HepG2 (cell line): Measurements from ENCODE around the gene GLOD4. TPM values are rescaled to one million over a fixed set of nuclear protein-coding genes. Genes with fewer than 3 reads are reported as not detected.

ENCODE experiments used
- ATAC-seq: fragments of 200-7000 bp; cut with Tn5 transposase; 3 replicates; pipeline ENCODE4 v1.9.1; 2020; ENCODE audit warnings: mild to moderate bottlenecking, moderate library complexity
- BruUV-seq: library from RNA; stranded (reverse); fragments of 400-500 nt; replicated peaks from 2 replicates; lab custom pipeline; 2021; lab: Mats Ljungman, UMichigan
- CTCF ChIA-PET: fragments of 300-600 bp; formaldehyde crosslinking; extraction: SDS; loops from one replicate; lab custom pipeline; 2021; ENCODE audit warnings: low total read pairs, inconsistent platforms, low intra/inter-chr PET ratio; lab: Yijun Ruan, JAX
- POLR2A ChIA-PET: fragments of 350-600 bp; sonication (Branson Sonifier 250); formaldehyde crosslinking; loops from one replicate; lab custom pipeline; 2020; ENCODE audit warnings: antibody characterized with exemption, inconsistent platforms; lab: Yijun Ruan, JAX
- DNase-seq: peaks from one replicate; pipeline ENCODE4 v3.0.0-alpha.2; 2015; ENCODE audit warnings: low spot score
- FAIRE-seq: peaks from 3 replicates; lab custom pipeline; 2011; peaks lifted over from hg19 to GRCh38; lab: Jason Lieb, UNC
- H2AFZ ChIP-seq: one replicate; pipeline ENCODE4 v1.6.1; 2011; ENCODE audit warnings: low read length, inconsistent platforms
- H3K27ac ChIP-seq: fragments of 300-600 bp; 3 replicates; pipeline ENCODE4 v1.8.0; 2011; ENCODE audit warnings: mixed run types, mild to moderate bottlenecking, mixed read lengths, low read length, inconsistent platforms; ENCODE audit not compliant: insufficient read depth; ENCODE audit errors: extremely low read length
- H3K27me3 ChIP-seq, 2 experiments: fragments of 200-600 bp in 1 of 2; 2 replicates in 1 of 2; 3 replicates in 1 of 2; pipeline versions ENCODE4 v1.6.0 to v1.8.0; 2011; ENCODE audit warnings: low read length in 2 of 2, mild to moderate bottlenecking in 2 of 2, moderate library complexity in 2 of 2, inconsistent platforms in 1 of 2; ENCODE audit not compliant: insufficient read depth in 2 of 2, control insufficient read depth in 1 of 2
- H3K36me3 ChIP-seq, 2 experiments: fragments of 200-600 bp in 1 of 2; replicated peaks in 1 of 2; 2 replicates in 1 of 2; 3 replicates in 1 of 2; pipeline versions ENCODE4 v1.5.1 to v1.8.0; 2011; ENCODE audit warnings: low read length in 2 of 2, inconsistent platforms in 1 of 2; ENCODE audit not compliant: insufficient read depth in 2 of 2, control insufficient read depth in 1 of 2
- H3K4me1 ChIP-seq: 2 replicates; pipeline ENCODE4 v1.5.1; 2012; ENCODE audit warnings: low read length, inconsistent platforms; ENCODE audit not compliant: insufficient read depth
- H3K4me2 ChIP-seq: 2 replicates; pipeline ENCODE4 v1.6.0; 2011; ENCODE audit warnings: low read depth, low read length, inconsistent platforms
- H3K4me3 ChIP-seq, 3 experiments: fragments of 200-600 bp in 1 of 3; sonication (generic), shearing (Covaris generic) in 1 of 3; replicated peaks in 1 of 3; 2 replicates each; pipeline ENCODE4 v1.5.1; 2011 to 2016; ENCODE audit warnings: low read length in 3 of 3, inconsistent platforms in 2 of 3, low read depth in 2 of 3, mild to moderate bottlenecking in 2 of 3, control low read depth in 1 of 3, mixed read lengths in 1 of 3; ENCODE audit not compliant: insufficient read depth in 1 of 3
- H3K79me2 ChIP-seq: one replicate; pipeline ENCODE4 v1.6.1; 2011; ENCODE audit warnings: low read length, inconsistent platforms; ENCODE audit not compliant: insufficient read depth
- H3K9ac ChIP-seq: 2 replicates; pipeline ENCODE4 v1.6.0; 2011; ENCODE audit warnings: mild to moderate bottlenecking, low read depth, low read length, inconsistent platforms; ENCODE audit not compliant: insufficient read depth
- H3K9me3 ChIP-seq: 2 replicates; pipeline ENCODE4 v1.5.1; 2012; ENCODE audit warnings: mild to moderate bottlenecking, low read length
- H4K20me1 ChIP-seq: 2 replicates; pipeline ENCODE4 v1.6.0; 2011; ENCODE audit warnings: inconsistent platforms, mild to moderate bottlenecking, low read length, moderate library complexity; ENCODE audit not compliant: insufficient read depth
- AGO2 ChIP-seq: fragments of 200-400 bp; formaldehyde crosslinking; optimal IDR thresholded peaks from 2 replicates; pipeline ENCODE3; 2017; ENCODE audit warnings: mild to moderate bottlenecking, low read depth, low read length, moderate library complexity
- CBX2 ChIP-seq, 2 experiments: fragments of 200-600 bp in 1 of 2; sonication (generic); formaldehyde crosslinking in 1 of 2; IDR thresholded peaks; 2 replicates each; pipeline versions ENCODE4 v1.7.0 to v1.8.1; 2018 to 2022; ENCODE audit warnings: low read depth in 2 of 2, low read length in 1 of 2, mild to moderate bottlenecking in 1 of 2, missing genetic modification reagents in 1 of 2
- DRAP1 ChIP-seq: IDR thresholded peaks from 2 replicates; pipeline ENCODE4 v1.6.1; 2016; ENCODE audit warnings: missing genetic modification reagents, missing compliant biosample characterization
- HNF1B ChIP-seq: sonication (generic); formaldehyde crosslinking; IDR thresholded peaks from 2 replicates; pipeline ENCODE4 v1.5.1; 2020; ENCODE audit warnings: mild to moderate bottlenecking, moderate library complexity, missing genetic modification reagents
- IKZF5 ChIP-seq: IDR thresholded peaks from 2 replicates; pipeline ENCODE4 v1.6.1; 2018; ENCODE audit warnings: missing genetic modification reagents, mild to moderate bottlenecking, missing compliant biosample characterization
- MIER3 ChIP-seq: IDR thresholded peaks from 2 replicates; pipeline ENCODE4 v1.6.1; 2016; ENCODE audit warnings: missing compliant biosample characterization, borderline replicate concordance
- NKX3-1 ChIP-seq: sonication (generic); formaldehyde crosslinking; IDR thresholded peaks from 2 replicates; pipeline ENCODE4 v1.5.0; 2020; ENCODE audit warnings: missing genetic modification reagents
- SALL2 ChIP-seq: sonication (generic); formaldehyde crosslinking; IDR thresholded peaks from 2 replicates; pipeline ENCODE4 v1.8.1; 2023; ENCODE audit warnings: mild to moderate bottlenecking, missing genetic modification reagents, inconsistent platforms
- ZBTB4 ChIP-seq: sonication (generic); formaldehyde crosslinking; IDR thresholded peaks from 2 replicates; pipeline ENCODE4 v1.4.0; 2020; ENCODE audit warnings: missing genetic modification reagents, mild to moderate bottlenecking, borderline replicate concordance
- ZNF616 ChIP-seq: sonication (generic); formaldehyde crosslinking; IDR thresholded peaks from 2 replicates; pipeline ENCODE4 v1.5.0; 2020; ENCODE audit warnings: low read depth, mild to moderate bottlenecking, missing genetic modification reagents
- WGBS: methylation state at CpG from one replicate; pipeline ENCODE4 v1.1.6; 2017; ENCODE audit warnings: low lambda C conversion rate; 5-methylcytosine and 5-hydroxymethylcytosine counted together
- in situ Hi-C: cut with HindIII; loops from 2 replicates; pipeline ENCODE4 v1.10.0; 2017; ENCODE audit warnings: low pct_unique_long_range_greater_than_20kb; ENCODE audit not compliant: extremely low pct_ligation_motif_present
- intact Hi-C: fragments of 100-400 bp; cut with micrococcal nuclease; formaldehyde crosslinking; loops from one replicate; pipeline ENCODE4 v1.10.0; 2022; ENCODE audit not compliant: unreplicated experiment
- polyA plus RNA-seq, 8 experiments: library from polyadenylated mRNA; depleted of rRNA in 3 of 8; stranded (reverse) in 7 of 8; unstranded in 1 of 8; fragments of >200 nt; fragmentation: Illumina TruSeq in 4 of 8; extraction: Trizol in 4 of 8; gene quantifications; 2 replicates each; pipeline versions ENCODE4 v1.2.1 to v1.2.3, GENCODE V29; 2011 to 2016; ENCODE audit warnings: low read depth in 4 of 8, missing spikeins in 1 of 8, mixed read lengths in 1 of 8; ENCODE audit not compliant: insufficient read depth in 1 of 8
- total RNA-seq, 5 experiments: library from RNA; depleted of rRNA; stranded (reverse); fragments of >200 nt; fragmentation: Illumina TruSeq; extraction: Trizol; gene quantifications; 2 replicates each; pipeline ENCODE4 v1.2.3, GENCODE V29; 2016; ENCODE audit warnings: low read depth in 1 of 5

GLOD4 gene
- total and polyA plus RNA-seq, 2 of the 13 experiments (the other 11 are each of a cell fraction or from before 2014, with no cell fraction given): 53.7 to 87.8 TPM

- CTCF ChIA-PET: no interaction called here
- WGBS: 96% methylated on average over 10 of the region's 28 CpGs
- intact Hi-C loops: no loop called here
- no peak for FAIRE-seq
- Histone ChIP-seq H3K27ac (no peak overlapping the region), H3K4me2 (no peak overlapping the region), H3K4me3 (no peak overlapping the region), H3K9me3 (no peaks in the 10 kb centered on the region), H4K20me1 (no peaks in the 10 kb centered on the region), H3K36me3 (peaks cover 5 to 13% of the 10 kb centered on the region in 2 experiments; a peak in 4 of 5 replicates), H2AFZ (no peak overlapping the region), H3K27me3 (no peaks in the 10 kb centered on the region)
- in situ Hi-C loops: no loop called here
- no TSS peak for BruUV-seq
- POLR2A ChIA-PET: no interaction called here
- ATAC-seq: no peak
- TF ChIP-seq NKX3-1 (CRISPR knock-in tag) (no peak), HNF1B (CRISPR knock-in tag) (no peak), CBX2 (IDR thresholded peaks at IDR 0.05; ENCODE audit: low read depth, low read length) (no peak), CBX2 (CRISPR knock-in tag; IDR thresholded peaks at IDR 0.05; ENCODE audit: low read depth) (no peak), IKZF5 (no peak), DRAP1 (CRISPR knock-in tag) (no peak), AGO2 (no peak), ZBTB4 (CRISPR knock-in tag) (no peak), SALL2 (CRISPR knock-in tag) (no peak), MIER3 (CRISPR knock-in tag) (no peak), ZNF616 (CRISPR knock-in tag) (no peak)
- TF ChIP-seq, all 625 proteins: peak for 0
- H3K4me1 ChIP-seq: peaks cover 11% of the 10 kb centered on the region
- DNase-seq: no peak
- no peak overlapping the region for H3K9ac ChIP-seq
- H3K79me2 ChIP-seq: no peaks in the 10 kb centered on the region
Measured at GRCh38 chr17:807523-808294, 25.6 kb upstream of the GLOD4 start.
